ENCODE results near the gene KATNIP.

Gene KATNIP

DNA sequence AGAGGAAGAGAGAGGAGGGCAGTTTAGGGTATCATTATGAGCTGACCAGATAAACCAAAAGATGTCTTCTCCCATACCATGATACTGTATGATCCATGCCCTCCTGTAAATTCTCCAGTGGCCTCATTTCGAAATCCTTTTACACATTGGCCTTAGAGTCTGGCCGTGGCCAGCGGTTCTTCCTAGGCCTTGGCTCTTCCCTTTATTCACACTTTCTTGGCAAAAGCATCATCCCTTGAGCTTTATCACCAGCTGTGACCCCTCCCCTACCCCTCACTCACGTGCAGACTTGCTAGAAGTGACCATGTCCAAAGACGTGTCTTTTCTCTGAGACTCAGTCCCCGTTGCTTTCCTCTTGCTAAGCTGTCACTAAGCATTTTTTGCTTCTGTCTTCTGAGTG is 22.8 kb downstream of the KATNIP start:
- ChIA-PET CTCF (interaction anchor here (1.1 kb wide), 1 partner anchor 32 kb away, joined by 3 read pairs; no protein-coding TSS in a partner anchor), POLR2A (no interaction called here)
- no peak overlapping the region for H3K4me3 ChIP-seq (ENCODE audit: low read depth, low read length)
- TF ChIP-seq ZFP41 (tag by site-specific recombination; IDR thresholded peaks at IDR 0.05; ENCODE audit: borderline replicate concordance) (no peak), ZNF529 (tag by site-specific recombination; IDR thresholded peaks at IDR 0.05; ENCODE audit: insufficient replicate concordance) (no peak), ZNF621 (tag by site-specific recombination; IDR thresholded peaks at IDR 0.05) (no peak), ZNF792 (tag by site-specific recombination; IDR thresholded peaks at IDR 0.05) (no peak)
- no peaks in the 10 kb centered on the region for H3K36me3 ChIP-seq (ENCODE audit: control insufficient read depth in 2 of 2, insufficient read depth in 1 of 2, low read length in 2 of 2)
- H3K9me3 ChIP-seq (ENCODE audit: control insufficient read depth, insufficient read depth, low read depth, low read length), result no peaks in the 10 kb centered on the region
- no peaks in the 10 kb centered on the region for H3K4me1 ChIP-seq (ENCODE audit: control insufficient read depth, insufficient read depth, low read length)
- no peak overlapping the region for H3K27ac ChIP-seq (ENCODE audit: extremely low read depth, low read depth, low read length)

DNA sequence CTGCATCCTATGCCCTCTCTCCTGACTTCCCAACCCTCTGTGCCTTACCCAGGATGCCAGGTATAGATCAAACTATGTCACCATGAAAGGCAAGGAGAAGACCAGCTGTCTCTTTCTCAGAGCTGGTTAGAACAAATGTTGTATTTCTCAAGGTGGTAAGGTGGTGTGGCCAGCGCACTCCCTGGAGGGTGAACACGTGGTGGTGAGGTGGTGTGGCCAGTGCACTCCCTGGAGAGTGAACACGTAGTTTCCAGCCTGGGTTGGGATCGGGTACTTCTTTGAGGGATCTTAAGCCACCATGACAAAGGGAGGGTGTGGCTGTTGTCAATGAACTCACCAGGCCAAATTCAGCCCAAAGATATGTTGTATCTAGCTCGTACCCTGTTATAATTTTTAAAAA is 26.8 kb downstream of the KATNIP start:
- Histone ChIP-seq H3K27ac (ENCODE audit: extremely low read depth, low read depth, low read length) (no peak overlapping the region), H3K4me3 (ENCODE audit: low read depth, low read length) (no peak overlapping the region), H3K4me1 (ENCODE audit: control insufficient read depth, insufficient read depth, low read length) (no peaks in the 10 kb centered on the region), H3K9me3 (ENCODE audit: control insufficient read depth, insufficient read depth, low read depth, low read length) (no peaks in the 10 kb centered on the region), H3K36me3 (ENCODE audit: control insufficient read depth in 2 of 2, insufficient read depth in 1 of 2, low read length in 2 of 2) (no peaks in the 10 kb centered on the region)
- POLR2A ChIA-PET, result interaction anchor here (0.6 kb wide), 1 partner anchor 11 kb away, joined by 5 read pairs; no protein-coding TSS in a partner anchor
- TF ChIP-seq, protein P1, sequence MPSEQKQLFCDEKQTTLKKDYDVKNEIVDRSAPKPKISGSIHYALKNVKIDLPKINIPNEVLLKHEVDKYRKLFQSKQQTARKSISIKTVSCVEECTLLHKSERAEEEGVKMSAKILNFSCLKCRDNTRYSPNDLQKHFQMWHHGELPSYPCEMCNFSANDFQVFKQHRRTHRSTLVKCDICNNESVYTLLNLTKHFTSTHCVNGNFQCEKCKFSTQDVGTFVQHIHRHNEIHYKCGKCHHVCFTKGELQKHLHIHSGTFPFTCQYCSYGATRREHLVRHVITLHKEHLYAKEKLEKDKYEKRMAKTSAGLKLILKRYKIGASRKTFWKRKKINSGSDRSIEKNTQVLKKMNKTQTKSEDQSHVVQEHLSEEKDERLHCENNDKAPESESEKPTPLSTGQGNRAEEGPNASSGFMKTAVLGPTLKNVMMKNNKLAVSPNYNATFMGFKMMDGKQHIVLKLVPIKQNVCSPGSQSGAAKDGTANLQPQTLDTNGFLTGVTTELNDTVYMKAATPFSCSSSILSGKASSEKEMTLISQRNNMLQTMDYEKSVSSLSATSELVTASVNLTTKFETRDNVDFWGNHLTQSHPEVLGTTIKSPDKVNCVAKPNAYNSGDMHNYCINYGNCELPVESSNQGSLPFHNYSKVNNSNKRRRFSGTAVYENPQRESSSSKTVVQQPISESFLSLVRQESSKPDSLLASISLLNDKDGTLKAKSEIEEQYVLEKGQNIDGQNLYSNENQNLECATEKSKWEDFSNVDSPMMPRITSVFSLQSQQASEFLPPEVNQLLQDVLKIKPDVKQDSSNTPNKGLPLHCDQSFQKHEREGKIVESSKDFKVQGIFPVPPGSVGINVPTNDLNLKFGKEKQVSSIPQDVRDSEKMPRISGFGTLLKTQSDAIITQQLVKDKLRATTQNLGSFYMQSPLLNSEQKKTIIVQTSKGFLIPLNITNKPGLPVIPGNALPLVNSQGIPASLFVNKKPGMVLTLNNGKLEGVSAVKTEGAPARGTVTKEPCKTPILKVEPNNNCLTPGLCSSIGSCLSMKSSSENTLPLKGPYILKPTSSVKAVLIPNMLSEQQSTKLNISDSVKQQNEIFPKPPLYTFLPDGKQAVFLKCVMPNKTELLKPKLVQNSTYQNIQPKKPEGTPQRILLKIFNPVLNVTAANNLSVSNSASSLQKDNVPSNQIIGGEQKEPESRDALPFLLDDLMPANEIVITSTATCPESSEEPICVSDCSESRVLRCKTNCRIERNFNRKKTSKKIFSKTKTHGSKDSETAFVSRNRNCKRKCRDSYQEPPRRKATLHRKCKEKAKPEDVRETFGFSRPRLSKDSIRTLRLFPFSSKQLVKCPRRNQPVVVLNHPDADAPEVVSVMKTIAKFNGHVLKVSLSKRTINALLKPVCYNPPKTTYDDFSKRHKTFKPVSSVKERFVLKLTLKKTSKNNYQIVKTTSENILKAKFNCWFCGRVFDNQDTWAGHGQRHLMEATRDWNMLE (tag by site-specific recombination; conservative IDR thresholded peaks at IDR 0.05; ENCODE audit: low read depth), result no peak
- CTCF ChIA-PET, result no interaction called here

DNA sequence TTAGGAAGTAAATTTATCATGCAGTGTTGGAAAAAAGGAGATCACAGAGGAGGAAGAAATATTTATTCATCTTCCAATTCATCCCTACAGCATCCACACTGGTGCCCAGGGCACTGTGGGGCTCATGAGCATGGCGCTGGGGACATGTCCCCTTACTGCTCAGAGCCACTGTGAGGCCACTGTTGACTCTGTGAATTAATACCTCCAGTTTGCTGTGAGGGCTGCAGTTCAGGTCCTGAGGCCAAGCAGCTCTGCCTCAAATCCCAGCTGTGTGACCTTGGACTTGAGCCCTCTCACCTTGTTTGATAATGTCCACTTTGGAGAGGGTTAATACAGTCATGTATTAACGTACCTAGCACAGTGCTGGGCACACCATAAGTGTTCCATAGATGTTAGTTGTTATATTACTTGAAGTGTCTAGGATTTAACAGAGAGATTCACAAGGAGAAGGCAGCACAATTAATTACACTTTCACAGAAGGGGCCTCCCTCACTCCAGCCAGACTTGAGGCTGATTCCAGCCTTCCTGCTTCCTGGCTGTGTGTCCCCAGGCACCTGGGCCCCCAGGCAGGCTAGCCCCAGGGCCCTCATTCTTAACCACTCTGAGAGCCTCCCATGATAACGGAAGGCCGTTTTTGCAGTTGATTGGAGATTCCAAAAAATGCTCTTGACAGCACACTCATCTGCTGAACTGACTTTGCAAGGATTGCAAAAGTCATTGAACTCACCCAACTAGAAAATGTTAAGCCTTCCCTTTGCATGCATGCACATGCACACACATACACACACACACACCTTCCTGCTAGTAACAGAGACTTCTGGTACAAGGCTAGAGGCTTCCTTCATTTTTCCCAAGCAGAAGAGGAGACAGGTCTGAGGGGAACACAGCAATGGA is 29.4 kb downstream of the KATNIP start:
- POLR2A ChIA-PET, result no interaction called here
- CTCF ChIA-PET, result no interaction called here
- Histone ChIP-seq H3K4me1 (ENCODE audit: control insufficient read depth, insufficient read depth, low read length) (no peaks in the 10 kb centered on the region), H3K9me3 (ENCODE audit: control insufficient read depth, insufficient read depth, low read depth, low read length) (no peaks in the 10 kb centered on the region), H3K36me3 (ENCODE audit: control insufficient read depth in 2 of 2, insufficient read depth in 1 of 2, low read length in 2 of 2) (no peaks in the 10 kb centered on the region), H3K4me3 (ENCODE audit: low read depth, low read length) (no peak overlapping the region), H3K27ac (ENCODE audit: extremely low read depth, low read depth, low read length) (no peak overlapping the region)
- TF ChIP-seq ZNF423 (tag by site-specific recombination; IDR thresholded peaks at IDR 0.05), result no peak
- no peak for TF ChIP-seq TCF7L2 (IDR thresholded peaks at IDR 0.05; ENCODE audit: borderline replicate concordance, low read depth, low read length)
- no peak for TF ChIP-seq ZNF596 (tag by site-specific recombination; IDR thresholded peaks at IDR 0.05)
- TF ChIP-seq ZNF24 (tag by site-specific recombination; IDR thresholded peaks at IDR 0.05), result no peak
- no peak for TF ChIP-seq ZNF48 (tag by site-specific recombination; IDR thresholded peaks at IDR 0.05)
- TF ChIP-seq ZNF548 (tag by site-specific recombination; IDR thresholded peaks at IDR 0.05), result no peak
- no peak for TF ChIP-seq ZNF639 (tag by site-specific recombination; IDR thresholded peaks at IDR 0.05)
- no peak for TF ChIP-seq ZNF148 (tag by site-specific recombination; IDR thresholded peaks at IDR 0.05; ENCODE audit: borderline replicate concordance)
- no peak for TF ChIP-seq ZNF404 (tag by site-specific recombination; IDR thresholded peaks at IDR 0.05)

Data from HEK293 (cell line).